Measurements from ENCODE around the gene GPR39. TPM values are rescaled to one million over a fixed set of nuclear protein-coding genes. Genes with fewer than 3 reads are reported as not detected.
A peak's percentile ranks its signal among the peaks of the same experiment; 100 is the strongest.

The GPR39 gene
- total RNA-seq, 1 donor from 2014 or later: 26.0 TPM

- no peak for DNase-seq (ENCODE audit: low read depth)
Observed at GRCh38 chr2:132641819-132642218, 225.2 kb downstream of the GPR39 start.

- no peak for DNase-seq (ENCODE audit: low read depth)
Observed at GRCh38 chr2:132642415-132642814, 225.8 kb downstream of the GPR39 start.

- no peak for DNase-seq (ENCODE audit: low read depth)
Observed at GRCh38 chr2:132645176-132645575, 228.6 kb downstream of the GPR39 start.

GRCh38 chr2:132645722-132646539, 229.3 kb downstream of the GPR39 start:
- DNase-seq (ENCODE audit: low read depth): no peak

- no peak for DNase-seq (ENCODE audit: low read depth)
Observed at GRCh38 chr2:132646540-132647108, 230.0 kb downstream of the GPR39 start.

GRCh38 chr2:132651115-132652045, 234.8 kb downstream of the GPR39 start:
- DNase-seq (ENCODE audit: low read depth): peak; percentile 44

- DNase-seq (ENCODE audit: low read depth): no peak
Observed at GRCh38 chr2:132652474-132652873, 235.9 kb downstream of the GPR39 start.

- DNase-seq (ENCODE audit: low read depth): no peak
Observed at GRCh38 chr2:132654335-132654734, 237.7 kb downstream of the GPR39 start.

GRCh38 chr2:132654968-132655367, 238.4 kb downstream of the GPR39 start:
- DNase-seq (ENCODE audit: low read depth): no peak

- no peak for DNase-seq (ENCODE audit: low read depth)
Observed at GRCh38 chr2:132656266-132656975, 239.8 kb downstream of the GPR39 start.

GRCh38 chr2:132659331-132659730, 242.7 kb downstream of the GPR39 start:
- DNase-seq (ENCODE audit: low read depth): no peak

GRCh38 chr2:132662732-132663131, 246.1 kb downstream of the GPR39 start:
- DNase-seq (ENCODE audit: low read depth): no peak

GRCh38 chr2:132664096-132664495, 247.5 kb downstream of the GPR39 start:
- DNase-seq (ENCODE audit: low read depth): no peak

- DNase-seq (ENCODE audit: low read depth): no peak
Observed at GRCh38 chr2:132665401-132666140, 249.0 kb downstream of the GPR39 start.

- no peak for DNase-seq (ENCODE audit: low read depth)
Observed at GRCh38 chr2:132667706-132668105, 251.1 kb downstream of the GPR39 start.

GRCh38 chr2:132668189-132668823, 251.7 kb downstream of the GPR39 start:
- peak; percentile 22 for DNase-seq (ENCODE audit: low read depth)

GRCh38 chr2:132668987-132669907, 252.6 kb downstream of the GPR39 start:
- DNase-seq (ENCODE audit: low read depth): no peak

GRCh38 chr2:132669908-132670495, 253.4 kb downstream of the GPR39 start, which contains the start of gene LYPD1:
TSS of gene LYPD1 (minus strand) at chr2:132670205. CDS start at chr2:132669932, 273 bp downstream.
- DNase-seq (ENCODE audit: low read depth): no peak

All from renal cortical epithelial cell (primary cell).